K562 (cell line): ENCODE data around the gene GPR139. TPM values are rescaled to one million over a fixed set of nuclear protein-coding genes. Genes with fewer than 3 reads are reported as not detected.

ENCODE experiments used
- ATAC-seq: fragments of 200-7000 bp; cut with Tn5 transposase; 3 replicates; pipeline ENCODE4 v1.9.1; 2020; ENCODE audit warnings: moderate library complexity
- BruUV-seq: library from RNA; stranded (reverse); fragments of 400-500 nt; replicated peaks from 2 replicates; lab custom pipeline; 2021; lab: Mats Ljungman, UMichigan
- CTCF ChIA-PET: fragments of 300-600 bp; formaldehyde crosslinking; extraction: SDS; loops from one replicate; lab custom pipeline; 2021; ENCODE audit warnings: low intra/inter-chr PET ratio; lab: Yijun Ruan, JAX
- POLR2A ChIA-PET: fragments of 300-600, 350-650 bp; sonication (Branson Sonifier 250); formaldehyde crosslinking; extraction: SDS; loops from one replicate; lab custom pipeline; 2021; ENCODE audit warnings: antibody characterized with exemption, inconsistent platforms; lab: Yijun Ruan, JAX
- DNase-seq, 4 experiments: peaks; one replicate each; pipeline versions ENCODE4 v3.0.0 to v3.0.0-alpha.2; 2011 to 2018; ENCODE audit warnings: low spot score in 3 of 4, mixed read lengths in 3 of 4; ENCODE audit errors: extremely low read depth in 1 of 4
- FAIRE-seq: peaks from 2 replicates; lab custom pipeline; 2011; peaks lifted over from hg19 to GRCh38; lab: Jason Lieb, UNC
- H2AFZ ChIP-seq: 2 replicates; pipeline ENCODE4 v1.6.0; 2011; ENCODE audit warnings: low read depth, low read length, control low read depth, inconsistent platforms
- H3K27ac ChIP-seq: fragments of 200-600 bp; 3 replicates; pipeline ENCODE4 v1.8.0; 2011; ENCODE audit warnings: low read depth, mild to moderate bottlenecking, control low read depth, inconsistent platforms, low read length, moderate library complexity, mixed read lengths; ENCODE audit errors: extremely low read depth
- H3K27me3 ChIP-seq, 2 experiments: fragments of 300-600 bp in 1 of 2; 2 replicates in 1 of 2; 3 replicates in 1 of 2; pipeline versions ENCODE4 v1.6.0 to v1.8.0; 2011; ENCODE audit warnings: inconsistent platforms in 2 of 2, low read length in 2 of 2, mild to moderate bottlenecking in 1 of 2, mixed read lengths in 1 of 2, moderate library complexity in 1 of 2; ENCODE audit not compliant: control insufficient read depth in 2 of 2, insufficient read depth in 2 of 2
- H3K36me3 ChIP-seq: fragments of 300-600 bp; 3 replicates; pipeline ENCODE4 v1.8.0; 2011; ENCODE audit warnings: mild to moderate bottlenecking, low read length, inconsistent platforms; ENCODE audit not compliant: control insufficient read depth, insufficient read depth
- H3K4me1 ChIP-seq, 2 experiments: fragments of 200-600 bp in 1 of 2; replicated peaks in 1 of 2; 2 replicates in 1 of 2; 3 replicates in 1 of 2; pipeline versions ENCODE4 v1.5.1 to v1.8.0; 2011; ENCODE audit warnings: inconsistent platforms in 2 of 2, low read length in 2 of 2, mild to moderate bottlenecking in 1 of 2, mixed read lengths in 1 of 2, moderate library complexity in 1 of 2; ENCODE audit not compliant: control insufficient read depth in 2 of 2, insufficient read depth in 2 of 2
- H3K4me2 ChIP-seq: 2 replicates; pipeline ENCODE4 v1.6.1; 2011; ENCODE audit warnings: low read length, control low read depth, inconsistent platforms, mixed read lengths; ENCODE audit not compliant: insufficient read depth
- H3K4me3 ChIP-seq: fragments of 200-600 bp; sonication (generic), shearing (Covaris generic); 2 replicates; pipeline ENCODE4 v1.5.1; 2016; ENCODE audit warnings: control low read depth, inconsistent platforms
- H3K79me2 ChIP-seq: fragments of 200-600 bp; 3 replicates; pipeline ENCODE4 v1.8.0; 2011; ENCODE audit warnings: low read length, inconsistent platforms; ENCODE audit not compliant: control insufficient read depth, insufficient read depth
- H3K9ac ChIP-seq, 2 experiments: 2 replicates each; pipeline versions ENCODE4 v1.6.0 to v1.6.1; 2011; ENCODE audit warnings: low read depth in 2 of 2, low read length in 2 of 2, control low read depth in 1 of 2, inconsistent platforms in 1 of 2, mild to moderate bottlenecking in 1 of 2, mixed read lengths in 1 of 2; ENCODE audit not compliant: insufficient read depth in 1 of 2
- H3K9me1 ChIP-seq: one replicate; pipeline ENCODE4 v1.6.0; 2011; ENCODE audit warnings: inconsistent platforms, mild to moderate bottlenecking, low read length, moderate library complexity; ENCODE audit not compliant: control insufficient read depth, insufficient read depth
- H3K9me3 ChIP-seq: replicated peaks from 2 replicates; pipeline ENCODE4 v1.5.1; 2011; ENCODE audit warnings: low read depth, low read length, inconsistent platforms; ENCODE audit not compliant: control insufficient read depth, insufficient read depth
- H4K20me1 ChIP-seq: replicated peaks from 2 replicates; pipeline ENCODE4 v1.6.1; 2011; ENCODE audit warnings: low read length, inconsistent platforms, mixed read lengths; ENCODE audit not compliant: control insufficient read depth, insufficient read depth
- ARHGAP35 ChIP-seq: fragments of 450-650 bp; IDR thresholded peaks from 2 replicates; pipeline ENCODE4 v1.6.1; 2018; ENCODE audit not compliant: partially characterized antibody
- FOSL1 ChIP-seq: fragments of 200-800 bp; sonication (Bioruptor generic); conservative IDR thresholded peaks from 2 replicates; pipeline ENCODE4 v1.6.1; 2016; ENCODE audit warnings: missing genetic modification characterization, missing compliant biosample characterization
- FOXA3 ChIP-seq, 2 experiments: fragments of 450-650 bp in 1 of 2; sonication (generic) in 1 of 2; formaldehyde crosslinking; IDR thresholded peaks in 1 of 2; conservative IDR thresholded peaks in 1 of 2; 2 replicates each; pipeline versions ENCODE4 v1.4.0 to v1.8.0; 2020 to 2022; ENCODE audit warnings: mild to moderate bottlenecking in 2 of 2, missing genetic modification reagents in 1 of 2
- FOXJ3 ChIP-seq: sonication (generic); formaldehyde crosslinking; IDR thresholded peaks from 2 replicates; pipeline ENCODE4 v1.4.0; 2020; ENCODE audit warnings: mild to moderate bottlenecking, missing genetic modification reagents
- FOXK1 ChIP-seq: sonication (generic); formaldehyde crosslinking; IDR thresholded peaks from 2 replicates; pipeline ENCODE4 v1.8.0; 2022; ENCODE audit warnings: missing genetic modification reagents, mild to moderate bottlenecking, borderline replicate concordance
- GABPB2 ChIP-seq: fragments of 250-450 bp; sonication (Bioruptor Pico); conservative IDR thresholded peaks from 2 replicates; pipeline ENCODE4 v1.5.1; 2021; ENCODE audit warnings: mild to moderate bottlenecking
- MLLT1 ChIP-seq, 2 experiments: fragments of 450-650 bp; IDR thresholded peaks; 2 replicates each; pipeline ENCODE4 v1.6.1; 2016
- PATZ1 ChIP-seq: fragments of 250-450 bp; sonication (Bioruptor Pico); IDR thresholded peaks from 2 replicates; pipeline ENCODE4 v1.5.0; 2020; ENCODE audit warnings: mild to moderate bottlenecking, borderline replicate concordance
- SAFB2 ChIP-seq: fragments of 200-400 bp; formaldehyde crosslinking; IDR thresholded peaks from 2 replicates; pipeline ENCODE4 v1.6.1; 2018; ENCODE audit warnings: borderline replicate concordance, low read length, low read depth, moderate library complexity; ENCODE audit not compliant: severe bottlenecking
- SMAD4 ChIP-seq: fragments of 250-450 bp; sonication (Bioruptor Pico); conservative IDR thresholded peaks from 2 replicates; pipeline ENCODE4 v1.8.0; 2021; ENCODE audit warnings: inconsistent platforms, mild to moderate bottlenecking, moderate library complexity
- TAF7 ChIP-seq: fragments of 450-650 bp; IDR thresholded peaks from 2 replicates; pipeline ENCODE4 v1.6.1; 2016; ENCODE audit warnings: missing genetic modification characterization, missing compliant biosample characterization
- ZBED1 ChIP-seq: IDR thresholded peaks from 2 replicates; pipeline ENCODE4 v1.6.1; 2014
- ZBTB8A ChIP-seq: fragments of 450-650 bp; IDR thresholded peaks from 2 replicates; pipeline ENCODE4 v1.6.1; 2018; ENCODE audit warnings: mild to moderate bottlenecking, moderate library complexity; ENCODE audit not compliant: partially characterized antibody
- ZNF589 ChIP-seq: fragments of 200-800 bp; sonication (Bioruptor generic); IDR thresholded peaks from 2 replicates; pipeline ENCODE4 v1.6.1; 2016; ENCODE audit warnings: low read depth, missing genetic modification characterization, missing compliant biosample characterization
- WGBS: fragments of 100-300 bp; shearing (Covaris generic); methylation state at CpG from one replicate; pipeline ENCODE4 v1.1.6; 2016; ENCODE audit warnings: low coverage, mixed read lengths; ENCODE audit not compliant: insufficient coverage; ENCODE audit errors: missing lambda C conversion rate; 5-methylcytosine and 5-hydroxymethylcytosine counted together
- in situ Hi-C: fragments of 300-500 bp; cut with MboI; formaldehyde crosslinking; loops from 4 replicates; pipeline ENCODE4 v1.15.0; 2018; ENCODE audit warnings: inconsistent platforms, mixed read lengths
- intact Hi-C: fragments of 100-400 bp; cut with micrococcal nuclease; formaldehyde crosslinking; loops from 2 replicates; pipeline ENCODE4 v1.14.2; 2022
- polyA plus RNA-seq, 8 experiments: library from polyadenylated mRNA; depleted of rRNA in 4 of 8; stranded (reverse) in 5 of 8; unstranded in 3 of 8; fragments of >200 nt; fragmentation: Nextera tagmentation in 2 of 8; fragmentation: Illumina TruSeq in 1 of 8; extraction: Ambion mirVana in 2 of 8; extraction: Trizol in 1 of 8; gene quantifications; 2 replicates each; pipeline versions ENCODE4 v1.2.1 to v1.2.3, GENCODE V29; 2011 to 2014; ENCODE audit warnings: inconsistent platforms in 1 of 8, missing spikeins in 1 of 8
- total RNA-seq, 7 experiments: library from RNA; depleted of rRNA in 6 of 7; stranded (reverse); fragments of >200 nt in 6 of 7; fragmentation: Illumina TruSeq in 2 of 7; extraction: Trizol in 2 of 7; gene quantifications; 2 replicates each; pipeline versions ENCODE4 v1.2.1 to v1.2.3, GENCODE V29; 2011 to 2021; ENCODE audit warnings: low replicate concordance in 1 of 7

The GPR139 gene
- total and polyA plus RNA-seq, 9 of the 15 experiments (the other 6 are each of a cell fraction or from before 2014, with no cell fraction given): not detected

GRCh38 chr16:20075243-20075642 lies 1.6 kb upstream of the GPR139 start:
- no peaks in the 10 kb centered on the region for H3K9me1 ChIP-seq
- peaks cover 3 to 47% of the 10 kb centered on the region in 2 experiments; a peak in 3 of 5 replicates for H3K27me3 ChIP-seq
- ChIA-PET POLR2A (interaction anchor here (0.7 kb wide), 1 partner anchor 9 kb away, joined by 4 read pairs; no protein-coding TSS in a partner anchor), CTCF (no interaction called here)
- TF ChIP-seq MLLT1 (IDR thresholded peaks at IDR 0.05) (no peak), FOXA3 (CRISPR knock-in tag; conservative IDR thresholded peaks at IDR 0.05 in 1 of 2, IDR thresholded peaks at IDR 0.05 in 1 of 2) (no peak), FOXJ3 (CRISPR knock-in tag) (no peak), SAFB2 (no peak), SMAD4 (CRISPR knock-in tag) (no peak), ZBED1 (no peak), ARHGAP35 (no peak), PATZ1 (CRISPR knock-in tag) (no peak), GABPB2 (CRISPR knock-in tag) (no peak), TAF7 (no peak), FOSL1 (tag) (no peak), ZNF589 (no peak), FOXK1 (CRISPR knock-in tag) (no peak), ZBTB8A (no peak)
- peaks cover 0 to 7% of the 10 kb centered on the region in 2 experiments; a peak in 1 of 5 replicates for H3K4me1 ChIP-seq
- H4K20me1 ChIP-seq: no peaks in the 10 kb centered on the region; the same call in 1 of the 2 replicates
- in situ Hi-C loops: no loop called here
- ATAC-seq (no peak), FAIRE-seq (no peak), DNase-seq (no peak)
- H2AFZ ChIP-seq: no peak overlapping the region
- H3K36me3 ChIP-seq: no peaks in the 10 kb centered on the region
- no peak overlapping the region for H3K4me3 ChIP-seq
- intact Hi-C loops: no loop called here
- H3K9me3 ChIP-seq: no peaks in the 10 kb centered on the region
- H3K27ac ChIP-seq: no peak overlapping the region
- WGBS: 0% methylated on average over 4 of the region's 4 CpGs
- BruUV-seq: no TSS peak
- H3K4me2 ChIP-seq: no peak overlapping the region
- no peak overlapping the region for H3K9ac ChIP-seq
- no peaks in the 10 kb centered on the region for H3K79me2 ChIP-seq
